ENCODE data around the gene ZNF57.

- TF ChIP-seq CTCF (IDR thresholded peaks at IDR 0.05; ENCODE audit: insufficient read depth, low read depth, low read length) (no peak), EZH2 (IDR thresholded peaks at IDR 0.05; ENCODE audit: insufficient read depth, low read length) (no peak)
Observed at GRCh38 chr19:2945575-2946184, 45.0 kb downstream of the ZNF57 start.

Measured in astrocyte (in vitro differentiated cells and primary cell).